Activated T-cell treated with anti-CD3 and anti-CD28 coated beads, Interleukin-2, amount 50 U/mL, for 72 hours (primary cell): ENCODE measurements around the gene AP4B1. TPM values are rescaled to one million over a fixed set of nuclear protein-coding genes. Genes with fewer than 3 reads are reported as not detected.

ENCODE experiments used
- ATAC-seq, 2 donors: fragments of 150-1000 bp; cut with Tn5 transposase; replicated peaks in 1 of 2; 2 replicates each; pipeline ENCODE4 v1.10.0; 2021; ENCODE audit warnings: moderate library complexity in 2 of 2, mild to moderate bottlenecking in 1 of 2
- DNase-seq, 2 donors: peaks; one replicate each; pipeline ENCODE4 v3.0.0; 2021 to 2022; ENCODE audit warnings: mixed read lengths in 1 of 2
- H3K27ac Mint-ChIP-seq: one replicate; pipeline ENCODE4 v1.8.0; 2022; ENCODE audit warnings: mild to moderate bottlenecking, moderate library complexity, mixed read lengths
- H3K27me3 Mint-ChIP-seq: one replicate; pipeline ENCODE4 v1.8.0; 2022; ENCODE audit warnings: low read depth, mixed read lengths
- H3K36me3 Mint-ChIP-seq, 2 donors: one replicate each; pipeline ENCODE4 v1.8.0; 2022; ENCODE audit warnings: mixed read lengths in 2 of 2, mild to moderate bottlenecking in 1 of 2; ENCODE audit not compliant: insufficient read depth in 2 of 2
- H3K4me1 Mint-ChIP-seq: one replicate; pipeline ENCODE4 v1.8.0; 2022; ENCODE audit warnings: low read depth, mixed read lengths
- H3K4me3 Mint-ChIP-seq, 2 donors: one replicate each; pipeline ENCODE4 v1.8.0; 2022; ENCODE audit warnings: mild to moderate bottlenecking in 2 of 2, mixed read lengths in 2 of 2, moderate library complexity in 2 of 2
- H3K9me3 Mint-ChIP-seq, 2 donors: one replicate each; pipeline ENCODE4 v1.8.0; 2022; ENCODE audit warnings: mixed read lengths in 2 of 2
- total RNA-seq, 2 donors: library from RNA; stranded (reverse); gene quantifications; one replicate each; pipeline ENCODE4 v1.2.3, GENCODE V29; 2022

The AP4B1 gene
- total RNA-seq, 2 donors from 2014 or later: 50.5 to 68.8 TPM

GRCh38 chr1:113901191-113901590 lies 3.4 kb downstream of the AP4B1 start:
- Mint-ChIP-seq H3K27ac (peak overlapping the region; percentile 87), H3K4me1 (peaks cover 67% of the 10 kb centered on the region), H3K36me3 (peaks cover 23 to 26% of the 10 kb centered on the region in 2 donors), H3K9me3 (no peaks in the 10 kb centered on the region), H3K27me3 (no peaks in the 10 kb centered on the region), H3K4me3 (peak overlapping the region in 1 of 2 donors; percentile 98)
- ATAC-seq (no peak), DNase-seq (no peak)

DNA sequence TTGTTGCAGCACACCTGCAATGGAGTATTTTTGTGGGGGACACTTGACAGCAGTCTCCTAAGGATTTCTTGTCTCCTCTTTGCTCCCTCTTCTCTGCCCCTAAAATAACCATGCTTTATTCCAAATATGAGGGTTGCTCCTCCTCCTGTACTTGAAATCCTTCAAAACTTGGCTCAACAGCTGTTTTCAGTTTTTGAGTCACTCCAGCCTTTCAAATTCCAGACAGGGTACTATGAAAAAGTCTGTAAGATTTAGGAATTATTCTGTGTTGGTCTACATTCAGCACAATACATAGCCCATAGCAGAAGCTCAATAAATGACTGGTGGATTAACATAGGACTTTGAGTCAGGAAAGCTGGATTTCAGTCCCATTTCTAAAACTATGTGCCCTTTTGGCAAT lies 5.5 kb downstream of the AP4B1 start:
- peak overlapping the region in 1 of 2 donors; percentile 48 for H3K4me3 Mint-ChIP-seq
- DNase-seq: no peak
- H3K27ac Mint-ChIP-seq: peak overlapping the region; percentile 94
- peaks cover 19 to 27% of the 10 kb centered on the region in 2 donors for H3K36me3 Mint-ChIP-seq
- no peak for ATAC-seq
- H3K4me1 Mint-ChIP-seq: peaks cover 65% of the 10 kb centered on the region
- H3K27me3 Mint-ChIP-seq: no peaks in the 10 kb centered on the region
- H3K9me3 Mint-ChIP-seq: no peaks in the 10 kb centered on the region

DNA sequence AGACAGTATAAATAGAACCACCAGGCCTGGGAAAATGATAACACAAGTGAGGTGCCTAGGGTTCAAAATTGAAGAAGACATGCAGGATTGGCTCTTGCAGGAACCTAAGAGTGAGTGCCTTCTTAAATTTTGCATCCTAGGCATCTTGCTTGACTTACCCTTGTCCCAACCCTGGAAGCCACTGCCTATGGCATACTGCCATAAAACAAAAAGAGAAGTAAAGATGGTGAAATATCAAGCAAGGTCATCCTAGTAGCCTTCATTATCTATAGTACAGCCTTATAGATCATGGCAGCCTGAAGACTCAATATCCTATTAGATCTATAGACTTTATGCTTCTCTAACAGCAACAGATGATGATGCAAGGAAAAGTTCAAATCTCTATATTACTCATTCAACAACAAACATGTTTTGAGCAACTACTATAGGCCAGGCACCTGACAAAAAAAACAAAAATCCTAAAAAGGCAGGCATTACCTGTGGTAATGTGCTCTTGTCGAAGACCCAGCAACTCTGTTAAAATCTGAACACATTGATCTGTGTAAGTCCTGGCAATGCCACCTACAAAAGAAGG lies 6.3 kb downstream of the AP4B1 start:
- Mint-ChIP-seq H3K4me1 (peaks cover 58% of the 10 kb centered on the region), H3K27ac (peak overlapping the region; percentile 94), H3K4me3 (peak overlapping the region in 1 of 2 donors; percentile 77), H3K36me3 (peaks cover 15 to 24% of the 10 kb centered on the region in 2 donors), H3K9me3 (no peaks in the 10 kb centered on the region), H3K27me3 (no peaks in the 10 kb centered on the region)
- DNase-seq (no peak), ATAC-seq (peak; percentile 70 to 84)

- H3K4me1 Mint-ChIP-seq: peaks cover 34% of the 10 kb centered on the region
- H3K9me3 Mint-ChIP-seq: no peaks in the 10 kb centered on the region
- ATAC-seq: no peak
- no peak overlapping the region for H3K4me3 Mint-ChIP-seq
- H3K27me3 Mint-ChIP-seq: no peaks in the 10 kb centered on the region
- no peak for DNase-seq
- peaks cover 11 to 22% of the 10 kb centered on the region in 2 donors for H3K36me3 Mint-ChIP-seq
- H3K27ac Mint-ChIP-seq: no peak overlapping the region
Observed at GRCh38 chr1:113895961-113896360, 8.6 kb downstream of the AP4B1 start.

GRCh38 chr1:113895098-113895497 lies 9.5 kb downstream of the AP4B1 start:
- DNase-seq (no peak), ATAC-seq (no peak)
- Mint-ChIP-seq H3K4me3 (no peak overlapping the region), H3K9me3 (no peaks in the 10 kb centered on the region), H3K36me3 (peaks cover 11 to 22% of the 10 kb centered on the region in 2 donors), H3K27ac (peak overlapping the region; percentile 36), H3K27me3 (no peaks in the 10 kb centered on the region), H3K4me1 (peaks cover 35% of the 10 kb centered on the region)

- DNase-seq (no peak), ATAC-seq (no peak)
- Mint-ChIP-seq H3K27ac (no peak overlapping the region), H3K4me1 (peaks cover 17% of the 10 kb centered on the region), H3K9me3 (no peaks in the 10 kb centered on the region), H3K27me3 (no peaks in the 10 kb centered on the region), H3K36me3 (peaks cover 2 to 11% of the 10 kb centered on the region in 2 donors), H3K4me3 (no peak overlapping the region)
Observed at GRCh38 chr1:113893267-113893666, 11.3 kb downstream of the AP4B1 start.

DNA sequence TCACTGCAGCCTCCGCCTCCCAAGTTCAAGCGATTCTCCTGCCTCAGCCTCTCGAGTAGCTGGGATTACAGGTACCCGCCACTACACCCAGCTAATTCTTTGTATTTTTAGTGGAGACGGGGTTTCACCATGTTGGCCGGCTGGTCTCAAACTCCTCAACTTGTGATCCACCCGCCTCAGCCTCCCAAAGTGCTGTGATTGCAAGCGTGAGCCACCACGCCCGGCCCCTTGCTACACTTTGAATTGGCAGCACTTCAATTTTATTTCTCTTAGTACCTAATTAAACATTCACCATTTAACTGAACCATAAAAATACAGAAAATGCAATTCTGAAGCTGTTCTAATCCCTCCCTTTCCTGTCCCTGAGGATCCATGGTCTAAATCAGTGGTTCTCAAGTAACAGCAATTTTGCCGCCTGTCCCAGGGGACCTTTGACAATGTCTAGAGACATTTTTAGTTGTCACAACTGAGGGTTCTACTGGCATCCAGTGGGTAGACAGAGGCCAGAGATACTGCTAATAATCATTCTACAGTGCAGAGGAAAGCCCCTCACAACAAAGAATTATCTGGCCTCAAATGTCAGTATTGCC lies 12.9 kb downstream of the AP4B1 start:
- ATAC-seq (no peak), DNase-seq (no peak)
- H3K27me3 Mint-ChIP-seq: no peaks in the 10 kb centered on the region
- H3K9me3 Mint-ChIP-seq: no peaks in the 10 kb centered on the region
- H3K4me3 Mint-ChIP-seq: no peak overlapping the region
- H3K4me1 Mint-ChIP-seq: peaks cover 18% of the 10 kb centered on the region
- H3K36me3 Mint-ChIP-seq: peaks cover 0 to 6% of the 10 kb centered on the region in 2 donors
- peak overlapping the region; percentile 61 for H3K27ac Mint-ChIP-seq

DNA sequence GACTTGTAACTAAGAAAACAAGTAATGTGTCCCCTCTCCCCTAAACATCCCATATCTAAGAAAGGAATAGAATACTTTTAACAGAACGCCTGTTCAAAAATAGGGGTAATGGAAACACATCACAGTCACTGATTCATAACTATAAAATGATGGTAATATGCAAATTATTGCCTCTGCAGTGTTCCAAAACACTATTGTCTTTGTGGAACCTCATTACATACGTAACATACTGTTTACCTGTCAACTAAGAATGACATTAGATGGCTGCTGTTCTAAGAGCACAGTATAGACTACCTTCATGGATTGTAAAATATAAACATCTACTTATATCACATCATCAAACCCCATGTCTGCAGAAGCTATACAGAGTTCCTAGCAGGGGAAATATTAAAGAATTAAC lies 13.8 kb downstream of the AP4B1 start:
- Mint-ChIP-seq H3K4me3 (no peak overlapping the region), H3K36me3 (peaks cover 0 to 6% of the 10 kb centered on the region in 2 donors), H3K27me3 (no peaks in the 10 kb centered on the region), H3K4me1 (peaks cover 25% of the 10 kb centered on the region), H3K27ac (peak overlapping the region; percentile 9), H3K9me3 (no peaks in the 10 kb centered on the region)
- ATAC-seq (no peak), DNase-seq (no peak)

DNA sequence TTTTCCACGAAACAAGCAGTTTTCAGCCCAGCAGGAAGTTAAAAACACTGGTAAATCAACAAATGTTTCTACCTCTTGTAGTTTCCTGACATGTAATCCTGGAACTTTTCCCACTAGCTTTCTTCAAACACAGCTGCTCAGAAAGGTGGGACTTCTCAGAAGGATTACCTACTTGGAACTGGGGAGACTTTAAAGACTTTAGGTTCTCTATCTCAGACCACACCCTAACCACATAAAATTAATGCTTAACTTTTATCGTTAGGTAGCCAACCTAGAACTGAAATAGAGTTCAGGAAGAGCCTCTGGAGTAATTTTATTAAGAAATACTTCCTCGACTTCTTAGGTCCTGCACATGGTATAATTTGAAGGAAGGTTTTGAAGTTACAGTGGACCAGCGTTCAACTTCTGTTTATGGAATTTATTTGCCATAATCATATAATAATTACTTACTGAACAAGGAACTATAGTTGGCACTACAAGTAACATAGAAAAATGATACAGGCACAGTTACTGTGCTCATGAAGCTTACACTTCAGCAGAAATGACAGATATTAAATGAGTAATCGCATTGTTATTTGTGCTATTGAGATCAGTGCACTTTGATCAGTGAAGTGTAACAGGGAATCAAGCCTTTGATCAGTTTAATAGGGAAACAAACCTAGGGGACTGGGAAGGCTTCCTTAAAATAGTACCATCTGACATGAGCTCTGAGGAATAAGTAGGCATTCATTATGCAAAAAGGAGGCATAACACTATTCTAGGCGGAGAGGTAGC lies 17.0 kb downstream of the AP4B1 start, which contains the start of gene BCL2L15:
Gene BCL2L15 (minus strand): TSS at position 180 of the 774 bp plus-strand sequence. CDS start 206 bp downstream, outside the sequence.
- Mint-ChIP-seq H3K9me3 (no peaks in the 10 kb centered on the region), H3K27me3 (no peaks in the 10 kb centered on the region), H3K27ac (peak within 1 kb of the TSS; percentile 60), H3K4me3 (peak within 1 kb of the TSS; percentile 12 to 58), H3K4me1 (peaks cover 25% of the 10 kb centered on the region), H3K36me3 (peaks cover 0 to 1% of the 10 kb centered on the region in 2 donors)
- no peak for ATAC-seq
- no peak for DNase-seq

DNA sequence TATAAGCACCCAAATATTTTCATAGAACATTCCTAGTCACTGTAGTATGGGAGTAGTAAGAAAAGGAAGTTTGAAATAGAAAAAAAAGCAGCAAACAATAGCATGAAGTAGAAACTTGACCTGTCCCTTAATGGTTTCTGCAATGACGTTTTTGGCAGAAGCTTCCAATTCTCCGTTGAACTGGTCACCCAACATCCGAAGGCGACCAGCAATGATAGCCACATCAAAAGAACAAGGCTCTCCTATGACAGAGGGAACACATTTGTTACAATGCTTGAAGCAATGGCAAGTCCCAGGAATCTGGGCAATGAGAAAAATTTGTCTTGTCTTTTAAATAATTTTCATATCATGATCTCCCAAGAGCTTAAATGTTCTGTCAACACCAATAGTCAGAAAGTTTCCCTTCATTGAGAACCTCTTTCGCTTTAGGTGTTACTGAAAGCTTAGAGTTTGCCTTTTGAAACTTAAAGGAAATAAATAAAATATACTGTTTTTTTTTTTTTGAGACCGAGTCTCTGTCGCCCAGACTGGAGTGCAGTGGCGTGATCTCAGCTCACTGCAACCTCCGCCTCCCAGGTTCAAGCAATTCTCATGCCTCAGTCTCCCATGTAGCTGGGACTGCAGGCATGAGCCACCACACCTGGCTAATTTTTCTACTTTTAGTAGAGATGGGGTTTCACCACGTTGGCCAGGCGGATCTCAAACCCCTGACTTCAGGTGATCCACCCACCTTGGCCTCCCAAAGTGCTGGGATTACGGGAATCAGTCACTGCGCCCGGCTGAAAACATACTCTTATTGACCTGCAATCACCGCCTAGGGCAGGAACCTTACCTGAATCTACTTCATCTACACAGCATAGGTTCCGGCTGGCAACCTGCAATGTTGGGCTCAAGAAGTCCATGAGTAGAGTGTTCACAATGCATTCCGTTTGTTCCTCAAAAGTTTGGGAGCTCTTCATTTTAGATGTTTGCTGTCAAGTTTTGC lies 17.9 kb downstream of the AP4B1 start:
- H3K27me3 Mint-ChIP-seq: no peaks in the 10 kb centered on the region
- no peaks in the 10 kb centered on the region for H3K36me3 Mint-ChIP-seq
- peak overlapping the region; percentile 60 for H3K27ac Mint-ChIP-seq
- no peaks in the 10 kb centered on the region for H3K9me3 Mint-ChIP-seq
- ATAC-seq: no peak
- H3K4me3 Mint-ChIP-seq: peak overlapping the region; percentile 12 to 58
- H3K4me1 Mint-ChIP-seq: peaks cover 25% of the 10 kb centered on the region
- no peak for DNase-seq

DNA sequence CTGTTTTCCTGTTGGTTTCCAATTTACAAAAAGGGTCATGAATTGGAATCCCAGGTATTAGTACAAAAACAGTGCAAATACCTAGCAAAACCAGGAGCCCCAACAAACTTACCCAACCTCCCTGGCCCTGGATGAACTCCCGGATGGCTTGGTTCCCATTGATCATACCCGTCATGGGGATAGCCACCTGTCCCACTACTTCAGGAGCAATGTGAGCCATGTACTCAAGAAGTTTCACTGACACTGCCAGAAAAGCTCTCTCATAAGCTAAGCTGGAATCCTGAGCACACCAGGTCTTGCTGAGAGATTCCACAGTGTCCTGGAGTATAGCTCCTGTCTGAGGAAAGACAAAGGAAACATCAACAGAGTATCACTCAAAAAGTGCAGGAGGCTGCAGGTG lies 22.9 kb downstream of the AP4B1 start:
- Mint-ChIP-seq H3K4me1 (peaks cover 36% of the 10 kb centered on the region), H3K9me3 (no peaks in the 10 kb centered on the region), H3K27ac (no peak overlapping the region), H3K36me3 (no peaks in the 10 kb centered on the region), H3K27me3 (no peaks in the 10 kb centered on the region), H3K4me3 (no peak overlapping the region)
- ATAC-seq (no peak), DNase-seq (no peak)

- Mint-ChIP-seq H3K4me3 (no peak overlapping the region), H3K4me1 (peaks cover 46% of the 10 kb centered on the region), H3K27ac (no peak overlapping the region), H3K36me3 (no peaks in the 10 kb centered on the region), H3K27me3 (no peaks in the 10 kb centered on the region), H3K9me3 (no peaks in the 10 kb centered on the region)
- ATAC-seq (no peak), DNase-seq (no peak)
Observed at GRCh38 chr1:113879739-113880038, 24.9 kb downstream of the AP4B1 start.
